ENCODE results near the gene SELENOM. TPM values are rescaled to one million over a fixed set of nuclear protein-coding genes. Genes with fewer than 3 reads are reported as not detected.

Gene SELENOM
- total and polyA plus RNA-seq, 4 donors: 368 to 1,228 (median 666) TPM

- no peak overlapping the region for H3K27ac ChIP-seq (ENCODE audit: low read depth in 1 of 2, low read length in 2 of 2)
- H3K9me3 ChIP-seq (ENCODE audit: control insufficient read depth, low read length): no peaks in the 10 kb centered on the region
- H3K36me3 ChIP-seq (ENCODE audit: control insufficient read depth in 1 of 2, insufficient read depth in 2 of 2, low read length in 1 of 2): no peaks in the 10 kb centered on the region
- H3K27me3 ChIP-seq (ENCODE audit: control insufficient read depth in 1 of 2, insufficient read depth in 2 of 2, low read length in 1 of 2): no peaks in the 10 kb centered on the region
- DNase-seq (no peak), ATAC-seq (ENCODE audit: low FRiP score) (no peak)
- peaks cover 0 to 3% of the 10 kb centered on the region in 2 donors for H3K4me1 ChIP-seq (ENCODE audit: control insufficient read depth in 1 of 2, insufficient read depth in 2 of 2, low read length in 2 of 2)
- intact Hi-C loops (cut with DNase I): loop anchor here in 1 of 2 donors (10.0 kb wide), 1 partner anchor 509 kb away; the partner anchor contains the start of gene SLC35E4
- no peak overlapping the region for H3K4me3 ChIP-seq (ENCODE audit: low read length in 2 of 2)
Measured at GRCh38 chr22:31144223-31144622, 36.9 kb upstream of the SELENOM start.

GRCh38 chr22:31143537-31143936 is 36.2 kb upstream of the SELENOM start:
- H3K4me1 ChIP-seq (ENCODE audit: control insufficient read depth in 1 of 2, insufficient read depth in 2 of 2, low read length in 2 of 2): peaks cover 0 to 1% of the 10 kb centered on the region in 2 donors
- H3K27ac ChIP-seq (ENCODE audit: low read depth in 1 of 2, low read length in 2 of 2): no peak overlapping the region
- H3K36me3 ChIP-seq (ENCODE audit: control insufficient read depth in 1 of 2, insufficient read depth in 2 of 2, low read length in 1 of 2): no peaks in the 10 kb centered on the region
- no peaks in the 10 kb centered on the region for H3K9me3 ChIP-seq (ENCODE audit: control insufficient read depth, low read length)
- no peak overlapping the region for H3K4me3 ChIP-seq (ENCODE audit: low read length in 2 of 2)
- WGBS, 2 donors: 66 to 70% methylated on average over 3 of the region's 3 CpGs
- DNase-seq (peak in 1 of 2 donors; percentile 47), ATAC-seq (ENCODE audit: low FRiP score) (no peak)
- H3K27me3 ChIP-seq (ENCODE audit: control insufficient read depth in 1 of 2, insufficient read depth in 2 of 2, low read length in 1 of 2): no peaks in the 10 kb centered on the region
- intact Hi-C loops (cut with DNase I): loop anchor here in 1 of 2 donors (10.0 kb wide), 1 partner anchor 509 kb away; the partner anchor contains the start of gene SLC35E4

GRCh38 chr22:31143038-31143437 is 35.7 kb upstream of the SELENOM start:
- no peak overlapping the region for H3K27ac ChIP-seq (ENCODE audit: low read depth in 1 of 2, low read length in 2 of 2)
- ATAC-seq (ENCODE audit: low FRiP score) (no peak), DNase-seq (peak in 1 of 2 donors; percentile 62)
- no peaks in the 10 kb centered on the region for H3K4me1 ChIP-seq (ENCODE audit: control insufficient read depth in 1 of 2, insufficient read depth in 2 of 2, low read length in 2 of 2)
- intact Hi-C loops (cut with DNase I): loop anchor here in 1 of 2 donors (10.0 kb wide), 1 partner anchor 508 kb away; the partner anchor contains the start of gene SLC35E4
- no peak overlapping the region for H3K4me3 ChIP-seq (ENCODE audit: low read length in 2 of 2)
- no peaks in the 10 kb centered on the region for H3K9me3 ChIP-seq (ENCODE audit: control insufficient read depth, low read length)
- 24 to 27% methylated on average over 3 of the region's 3 CpGs for WGBS, 2 donors
- H3K36me3 ChIP-seq (ENCODE audit: control insufficient read depth in 1 of 2, insufficient read depth in 2 of 2, low read length in 1 of 2): no peaks in the 10 kb centered on the region
- no peaks in the 10 kb centered on the region for H3K27me3 ChIP-seq (ENCODE audit: control insufficient read depth in 1 of 2, insufficient read depth in 2 of 2, low read length in 1 of 2)

GRCh38 chr22:31142285-31142684 is 34.9 kb upstream of the SELENOM start:
- Histone ChIP-seq H3K27ac (ENCODE audit: low read depth in 1 of 2, low read length in 2 of 2) (no peak overlapping the region), H3K36me3 (ENCODE audit: control insufficient read depth in 1 of 2, insufficient read depth in 2 of 2, low read length in 1 of 2) (no peaks in the 10 kb centered on the region), H3K27me3 (ENCODE audit: control insufficient read depth in 1 of 2, insufficient read depth in 2 of 2, low read length in 1 of 2) (no peaks in the 10 kb centered on the region), H3K9me3 (ENCODE audit: control insufficient read depth, low read length) (no peaks in the 10 kb centered on the region), H3K4me1 (ENCODE audit: control insufficient read depth in 1 of 2, insufficient read depth in 2 of 2, low read length in 2 of 2) (no peaks in the 10 kb centered on the region), H3K4me3 (ENCODE audit: low read length in 2 of 2) (no peak overlapping the region)
- intact Hi-C loops (cut with DNase I): loop anchor here in 1 of 2 donors (10.0 kb wide), 1 partner anchor 507 kb away; the partner anchor contains the start of gene SLC35E4
- no peak for ATAC-seq (ENCODE audit: low FRiP score)
- DNase-seq: peak in 1 of 2 donors; percentile 42
- 90% methylated on average over 4 of the region's 4 CpGs for WGBS, 2 donors

- WGBS, 2 donors: 98 to 100% methylated on average over 2 of the region's 2 CpGs
- Histone ChIP-seq H3K9me3 (ENCODE audit: control insufficient read depth, low read length) (no peaks in the 10 kb centered on the region), H3K36me3 (ENCODE audit: control insufficient read depth in 1 of 2, insufficient read depth in 2 of 2, low read length in 1 of 2) (no peaks in the 10 kb centered on the region), H3K27me3 (ENCODE audit: control insufficient read depth in 1 of 2, insufficient read depth in 2 of 2, low read length in 1 of 2) (no peaks in the 10 kb centered on the region), H3K4me3 (ENCODE audit: low read length in 2 of 2) (no peak overlapping the region), H3K27ac (ENCODE audit: low read depth in 1 of 2, low read length in 2 of 2) (no peak overlapping the region), H3K4me1 (ENCODE audit: control insufficient read depth in 1 of 2, insufficient read depth in 2 of 2, low read length in 2 of 2) (no peaks in the 10 kb centered on the region)
- intact Hi-C loops (cut with DNase I): loop anchor here in 1 of 2 donors (10.0 kb wide), 1 partner anchor 507 kb away; the partner anchor contains the start of gene SLC35E4
- ATAC-seq (ENCODE audit: low FRiP score): no peak
- DNase-seq: peak in 1 of 2 donors; percentile 55
Measured at GRCh38 chr22:31141551-31141950, 34.2 kb upstream of the SELENOM start.

GRCh38 chr22:31140746-31141145 is 33.4 kb upstream of the SELENOM start:
- DNase-seq (peak in 1 of 2 donors; percentile 71), ATAC-seq (ENCODE audit: low FRiP score) (no peak)
- Histone ChIP-seq H3K36me3 (ENCODE audit: control insufficient read depth in 1 of 2, insufficient read depth in 2 of 2, low read length in 1 of 2) (no peaks in the 10 kb centered on the region), H3K27me3 (ENCODE audit: control insufficient read depth in 1 of 2, insufficient read depth in 2 of 2, low read length in 1 of 2) (no peaks in the 10 kb centered on the region), H3K27ac (ENCODE audit: low read depth in 1 of 2, low read length in 2 of 2) (no peak overlapping the region), H3K4me3 (ENCODE audit: low read length in 2 of 2) (no peak overlapping the region), H3K9me3 (ENCODE audit: control insufficient read depth, low read length) (no peaks in the 10 kb centered on the region), H3K4me1 (ENCODE audit: control insufficient read depth in 1 of 2, insufficient read depth in 2 of 2, low read length in 2 of 2) (no peaks in the 10 kb centered on the region)
- intact Hi-C loops (cut with DNase I): loop anchor here in 1 of 2 donors (10.0 kb wide), 1 partner anchor 506 kb away; the partner anchor contains the start of gene SLC35E4
- 70 to 74% methylated on average over 5 of the region's 5 CpGs for WGBS, 2 donors

- Histone ChIP-seq H3K4me1 (ENCODE audit: control insufficient read depth in 1 of 2, insufficient read depth in 2 of 2, low read length in 2 of 2) (no peaks in the 10 kb centered on the region), H3K27ac (ENCODE audit: low read depth in 1 of 2, low read length in 2 of 2) (no peak within 1 kb of the TSS), H3K9me3 (ENCODE audit: control insufficient read depth, low read length) (no peaks in the 10 kb centered on the region), H3K27me3 (ENCODE audit: control insufficient read depth in 1 of 2, insufficient read depth in 2 of 2, low read length in 1 of 2) (no peaks in the 10 kb centered on the region), H3K4me3 (ENCODE audit: low read length in 2 of 2) (no peak within 1 kb of the TSS), H3K36me3 (ENCODE audit: control insufficient read depth in 1 of 2, insufficient read depth in 2 of 2, low read length in 1 of 2) (no peaks in the 10 kb centered on the region)
- intact Hi-C loops (cut with DNase I): loop anchor here in 1 of 2 donors (10.0 kb wide), 1 partner anchor 505 kb away; the partner anchor contains the start of gene SLC35E4
- 25 to 33% methylated on average over 23 to 24 of the region's 24 CpGs for WGBS, 2 donors
- DNase-seq (peak in 1 of 2 donors; percentile 78), ATAC-seq (ENCODE audit: low FRiP score) (no peak)
Measured at GRCh38 chr22:31139866-31140716, 32.7 kb upstream of the SELENOM start, which contains the start of gene PLA2G3. PLA2G3 (minus strand) TSS chr22:31140508; CDS start chr22:31140354, 154 bp downstream.

- H3K9me3 ChIP-seq (ENCODE audit: control insufficient read depth, low read length): no peaks in the 10 kb centered on the region
- DNase-seq: no peak
- H3K27ac ChIP-seq (ENCODE audit: low read depth in 1 of 2, low read length in 2 of 2): no peak overlapping the region
- 79 to 81% methylated on average over 3 of the region's 3 CpGs for WGBS, 2 donors
- no peak for ATAC-seq (ENCODE audit: low FRiP score)
- H3K4me1 ChIP-seq (ENCODE audit: control insufficient read depth in 1 of 2, insufficient read depth in 2 of 2, low read length in 2 of 2): no peaks in the 10 kb centered on the region
- H3K27me3 ChIP-seq (ENCODE audit: control insufficient read depth in 1 of 2, insufficient read depth in 2 of 2, low read length in 1 of 2): no peaks in the 10 kb centered on the region
- no peaks in the 10 kb centered on the region for H3K36me3 ChIP-seq (ENCODE audit: control insufficient read depth in 1 of 2, insufficient read depth in 2 of 2, low read length in 1 of 2)
- intact Hi-C loops (cut with DNase I): no loop called here
- no peak overlapping the region for H3K4me3 ChIP-seq (ENCODE audit: low read length in 2 of 2)
Measured at GRCh38 chr22:31139066-31139465, 31.7 kb upstream of the SELENOM start.

Data from aorta (tissue), 5 donors.